ENCODE results near the gene GLIPR1L1.

DNA sequence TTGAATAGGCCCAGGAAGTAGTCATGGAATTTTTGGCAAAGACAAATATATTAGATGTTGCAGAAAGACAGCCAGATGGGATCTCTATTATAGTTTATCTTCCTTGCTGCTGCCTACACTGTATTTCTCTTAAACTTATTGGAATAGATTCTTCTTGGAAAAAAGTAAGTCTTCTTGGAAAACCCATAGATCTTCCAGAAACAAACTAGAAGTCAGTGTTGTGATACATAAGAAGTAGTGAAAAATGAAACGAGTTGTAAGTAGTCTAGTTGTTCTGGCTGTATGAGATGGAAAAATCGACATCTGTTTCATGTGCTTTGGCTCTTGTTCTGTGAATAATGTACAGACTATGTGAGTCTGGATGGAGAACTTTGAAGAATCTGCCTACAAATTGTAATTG lies 85.4 kb downstream of the GLIPR1L1 start:
- TF ChIP-seq EZH2 (IDR thresholded peaks at IDR 0.05) (no peak), POLR2AphosphoS5 (IDR thresholded peaks at IDR 0.05; ENCODE audit: borderline replicate concordance, low read depth, low read length) (no peak), FOXP2 (optimal IDR thresholded peaks at IDR 0.05; ENCODE audit: control extremely low read depth, extremely low read length, insufficient read depth) (no peak)
